Right lobe of liver (tissue), 6 donors: ENCODE results near the gene GPRIN3. TPM values are rescaled to one million over a fixed set of nuclear protein-coding genes. Genes with fewer than 3 reads are reported as not detected.

Experiments
- ATAC-seq, 4 donors: fragments of 200-7000 bp; cut with Tn5 transposase; one replicate each; pipeline ENCODE4 v1.9.1; 2020; ENCODE audit warnings: mild to moderate bottlenecking in 4 of 4, moderate library complexity in 4 of 4
- DNase-seq, 3 donors: peaks; one replicate each; pipeline ENCODE4 v3.0.0-alpha.2; 2020
- H3K27ac ChIP-seq, 3 donors: fragments of 200-600 bp; one replicate each; pipeline ENCODE4 v1.8.0; 2022
- H3K27me3 ChIP-seq, 2 donors: fragments of 200-600 bp; one replicate each; pipeline ENCODE4 v1.8.0; 2022
- H3K36me3 ChIP-seq, 4 donors: fragments of 200-600 bp; sonication (generic) in 1 of 4; one replicate each; pipeline versions ENCODE4 v1.5.1 to v1.8.0; 2017 to 2022; ENCODE audit warnings: control low read depth in 1 of 4
- H3K4me1 ChIP-seq, 4 donors: fragments of 200-600 bp; sonication (generic) in 1 of 4; one replicate each; pipeline versions ENCODE4 v1.5.1 to v1.8.0; 2017 to 2022; ENCODE audit warnings: control low read depth in 1 of 4
- H3K4me3 ChIP-seq, 3 donors: fragments of 200-600 bp; one replicate each; pipeline ENCODE4 v1.8.0; 2022
- H3K9me3 ChIP-seq, 4 donors: fragments of 200-600 bp; sonication (generic) in 1 of 4; one replicate each; pipeline versions ENCODE4 v1.5.1 to v1.8.0; 2017 to 2022; ENCODE audit warnings: control low read depth in 1 of 4
- POLR2A ChIP-seq: fragments of 450-650 bp; IDR thresholded peaks from one replicate; pipeline ENCODE4 v1.6.1; 2017; ENCODE audit warnings: antibody characterized with exemption, mild to moderate bottlenecking
- WGBS: methylation state at CpG from one replicate; pipeline ENCODE4 v1.1.6; 2018; ENCODE audit warnings: low coverage, low lambda C conversion rate; ENCODE audit not compliant: insufficient coverage; ENCODE audit errors: missing lambda C conversion rate; 5-methylcytosine and 5-hydroxymethylcytosine counted together
- intact Hi-C, 2 donors: fragments of 100-400 bp; cut with DNase I; formaldehyde crosslinking; loops; one replicate each; pipeline versions ENCODE4 v1.11.2 to v1.14.1; 2022
- total RNA-seq, 6 experiments: library from RNA; depleted of rRNA in 2 of 6; stranded (reverse); fragments of >200 nt in 2 of 6; fragmentation: NEBNext Ultra II Directional in 3 of 6; extraction: Animal tissue kit (Norgen Biotek cat#: 25700) in 3 of 6; gene quantifications; one replicate each; pipeline versions ENCODE4 v1.1.0 to v1.2.4, GENCODE V29; 2016 to 2023
- TF ChIP-seq, protein P1 (sequence below), 4 donors: fragments of 200-600 bp in 3 of 4; fragments of 450-650 bp in 1 of 4; IDR thresholded peaks; one replicate each; pipeline versions ENCODE4 v1.5.1 to v1.8.0; 2016 to 2022; ENCODE audit warnings: antibody characterized with exemption in 4 of 4, mild to moderate bottlenecking in 2 of 4
- donor health status: DM: no; HTN: yes; CAD: no.
- donor health status: DM: no; HTN: no; CAD: no.
- donor health status: DM: no; HTN: no; CAD: no.
- donor health status: DM: no; HTN: yes; CAD: no.
- donor health status: DM: no; HTN: yes; CAD: no.

Gene GPRIN3
- total RNA-seq, 6 experiments from 2014 or later = 0.29 to 7.9 (median 3.9) TPM

- H3K4me1 ChIP-seq = no peaks in the 10 kb centered on the region
- no peaks in the 10 kb centered on the region for H3K36me3 ChIP-seq
- H3K9me3 ChIP-seq = no peaks in the 10 kb centered on the region
- ATAC-seq (no peak), DNase-seq (no peak)
- intact Hi-C loops = no loop called here
- H3K27ac ChIP-seq = no peak overlapping the region
- 77% methylated on average over 4 of the region's 4 CpGs for WGBS
- no peaks in the 10 kb centered on the region for H3K27me3 ChIP-seq
- H3K4me3 ChIP-seq = no peak overlapping the region
- no peak for TF ChIP-seq POLR2A
- TF ChIP-seq, protein P1, sequence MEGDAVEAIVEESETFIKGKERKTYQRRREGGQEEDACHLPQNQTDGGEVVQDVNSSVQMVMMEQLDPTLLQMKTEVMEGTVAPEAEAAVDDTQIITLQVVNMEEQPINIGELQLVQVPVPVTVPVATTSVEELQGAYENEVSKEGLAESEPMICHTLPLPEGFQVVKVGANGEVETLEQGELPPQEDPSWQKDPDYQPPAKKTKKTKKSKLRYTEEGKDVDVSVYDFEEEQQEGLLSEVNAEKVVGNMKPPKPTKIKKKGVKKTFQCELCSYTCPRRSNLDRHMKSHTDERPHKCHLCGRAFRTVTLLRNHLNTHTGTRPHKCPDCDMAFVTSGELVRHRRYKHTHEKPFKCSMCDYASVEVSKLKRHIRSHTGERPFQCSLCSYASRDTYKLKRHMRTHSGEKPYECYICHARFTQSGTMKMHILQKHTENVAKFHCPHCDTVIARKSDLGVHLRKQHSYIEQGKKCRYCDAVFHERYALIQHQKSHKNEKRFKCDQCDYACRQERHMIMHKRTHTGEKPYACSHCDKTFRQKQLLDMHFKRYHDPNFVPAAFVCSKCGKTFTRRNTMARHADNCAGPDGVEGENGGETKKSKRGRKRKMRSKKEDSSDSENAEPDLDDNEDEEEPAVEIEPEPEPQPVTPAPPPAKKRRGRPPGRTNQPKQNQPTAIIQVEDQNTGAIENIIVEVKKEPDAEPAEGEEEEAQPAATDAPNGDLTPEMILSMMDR (IDR thresholded peaks at IDR 0.05) = no peak
Observed at GRCh38 chr4:89269121-89269666, 38.4 kb downstream of the GPRIN3 start.

DNA sequence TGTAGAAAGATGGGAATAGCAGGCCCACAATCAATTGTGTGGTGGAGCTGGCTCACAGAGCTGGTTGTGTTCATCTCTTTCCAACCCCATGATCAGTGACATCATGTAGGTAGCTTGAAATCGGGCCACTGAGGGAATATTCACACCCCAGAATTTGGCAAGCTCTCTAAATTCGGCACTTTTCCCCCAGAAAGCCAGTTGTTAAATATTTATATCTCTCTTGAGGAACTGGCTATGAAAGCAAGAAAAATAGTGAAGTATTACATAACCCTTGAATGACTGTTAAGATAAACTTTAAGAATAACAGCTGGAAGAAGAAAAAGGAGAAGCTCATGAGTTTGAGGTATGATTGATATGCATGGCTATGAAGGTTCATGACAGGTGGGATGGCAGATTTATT lies 38.9 kb downstream of the GPRIN3 start:
- 45% methylated on average over 2 of the region's 2 CpGs for WGBS
- ATAC-seq = no peak
- TF ChIP-seq, protein P1 (IDR thresholded peaks at IDR 0.05) = no peak

DNA sequence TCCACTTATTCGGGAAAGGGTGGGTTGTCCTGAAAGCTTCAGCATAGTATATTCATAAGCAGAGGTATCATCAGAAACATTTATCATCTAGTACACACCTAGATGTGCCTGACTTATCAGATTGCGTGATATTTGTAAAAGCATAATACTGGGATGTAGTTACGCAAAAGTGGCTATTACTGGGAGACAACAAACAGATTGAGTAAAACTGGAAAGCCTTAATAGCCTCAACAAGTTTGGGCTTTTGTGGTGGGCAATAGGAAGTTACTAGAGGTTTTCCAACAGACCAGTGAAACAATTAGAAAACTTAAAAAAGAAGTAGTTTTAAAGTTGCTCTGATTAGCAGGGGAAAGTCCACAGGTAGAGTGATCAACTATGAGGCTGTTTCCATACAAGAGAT lies 39.8 kb downstream of the GPRIN3 start:
- no peaks in the 10 kb centered on the region for H3K9me3 ChIP-seq
- no peak overlapping the region for H3K27ac ChIP-seq
- H3K4me1 ChIP-seq = no peaks in the 10 kb centered on the region
- TF ChIP-seq POLR2A = no peak
- TF ChIP-seq, protein P1 (IDR thresholded peaks at IDR 0.05) = no peak
- ATAC-seq (no peak), DNase-seq (no peak)
- 93% methylated on average over 3 of the region's 3 CpGs for WGBS
- intact Hi-C loops = no loop called here
- H3K4me3 ChIP-seq = no peak overlapping the region
- no peaks in the 10 kb centered on the region for H3K27me3 ChIP-seq
- no peaks in the 10 kb centered on the region for H3K36me3 ChIP-seq

More for the DNA sequence above, 38.9 kb downstream of the GPRIN3 start:
- no peak overlapping the region for H3K27ac ChIP-seq
- intact Hi-C loops = no loop called here
- H3K27me3 ChIP-seq = no peaks in the 10 kb centered on the region
- H3K9me3 ChIP-seq = no peaks in the 10 kb centered on the region
- H3K4me3 ChIP-seq = no peak overlapping the region
- H3K4me1 ChIP-seq = no peaks in the 10 kb centered on the region
- DNase-seq = no peak
- H3K36me3 ChIP-seq = no peaks in the 10 kb centered on the region

DNA sequence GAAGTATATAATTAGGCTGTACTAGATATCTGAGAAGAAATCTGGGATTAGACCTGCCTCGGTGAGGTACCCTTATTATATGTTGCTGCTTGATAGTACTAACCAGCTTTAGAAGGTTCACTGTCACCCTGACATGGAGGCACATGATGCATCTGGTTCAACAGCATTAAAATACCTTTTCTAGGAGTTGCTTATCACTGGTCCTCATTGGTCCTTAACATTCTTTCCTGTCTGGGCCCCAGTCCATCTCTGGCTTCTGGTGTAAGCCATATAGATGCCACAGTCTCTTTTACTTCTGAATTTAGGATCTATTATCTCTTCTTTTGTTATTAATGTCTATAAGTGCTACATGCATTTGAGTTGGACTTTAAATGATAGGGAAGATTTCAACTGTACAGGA lies 40.2 kb downstream of the GPRIN3 start:
- Histone ChIP-seq H3K36me3 (no peaks in the 10 kb centered on the region), H3K27me3 (no peaks in the 10 kb centered on the region), H3K9me3 (no peaks in the 10 kb centered on the region), H3K27ac (no peak overlapping the region), H3K4me1 (no peaks in the 10 kb centered on the region), H3K4me3 (no peak overlapping the region)
- TF ChIP-seq, protein P1 (IDR thresholded peaks at IDR 0.05) = no peak
- no peak for TF ChIP-seq POLR2A
- ATAC-seq (no peak), DNase-seq (no peak)
- WGBS = 92% methylated on average over 1 of the region's 1 CpG
- intact Hi-C loops = no loop called here

DNA sequence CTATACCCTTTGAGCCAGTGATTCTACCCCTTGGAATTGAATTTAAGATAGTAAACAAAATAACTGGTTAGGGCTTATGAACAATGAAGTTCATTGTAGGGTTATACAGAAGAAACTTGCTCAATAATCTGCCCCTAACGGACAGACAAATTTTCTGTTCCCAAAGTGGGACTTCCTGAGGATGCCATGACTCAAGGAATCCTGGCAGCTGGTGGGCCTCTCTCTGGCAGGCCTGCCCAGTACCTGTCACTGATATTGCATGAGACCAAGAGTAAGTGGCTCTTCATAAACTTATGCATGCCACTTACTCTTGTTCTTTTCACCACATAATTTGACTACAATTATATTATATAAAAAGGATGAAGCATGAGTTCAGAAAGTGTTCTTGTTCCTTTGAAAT lies 41.5 kb downstream of the GPRIN3 start:
- Histone ChIP-seq H3K36me3 (no peaks in the 10 kb centered on the region), H3K27me3 (no peaks in the 10 kb centered on the region), H3K4me3 (no peak overlapping the region), H3K27ac (no peak overlapping the region), H3K4me1 (no peaks in the 10 kb centered on the region), H3K9me3 (no peaks in the 10 kb centered on the region)
- TF ChIP-seq, protein P1 (IDR thresholded peaks at IDR 0.05) = no peak
- no peak for TF ChIP-seq POLR2A
- 38% methylated on average over 1 of the region's 1 CpG for WGBS
- DNase-seq = no peak
- no peak for ATAC-seq
- intact Hi-C loops = no loop called here
